ENCODE measurements around the gene PPP1R12B. TPM values are rescaled to one million over a fixed set of nuclear protein-coding genes. Genes with fewer than 3 reads are reported as not detected.

PPP1R12B gene
- total RNA-seq, 2 donors from 2014 or later = 420 to 821 TPM

- no peak for DNase-seq (ENCODE audit: low spot score)
- Histone ChIP-seq H3K4me1 (peaks cover 0 to 66% of the 10 kb centered on the region in 2 donors), H3K27me3 (no peaks in the 10 kb centered on the region), H3K4me3 (no peak overlapping the region), H3K36me3 (peaks cover 89% of the 10 kb centered on the region), H3K27ac (peak overlapping the region in 1 of 2 donors; percentile 75), H3K9me3 (no peaks in the 10 kb centered on the region)
- no peak for TF ChIP-seq CTCF (IDR thresholded peaks at IDR 0.05)
These were observed 219.2 kb downstream of the PPP1R12B start for GRCh38 chr1:202567738-202568137.

- no peak for DNase-seq (ENCODE audit: low spot score)
- Histone ChIP-seq H3K27me3 (no peaks in the 10 kb centered on the region), H3K9me3 (no peaks in the 10 kb centered on the region), H3K27ac (peak overlapping the region in 1 of 2 donors; percentile 75), H3K4me3 (no peak overlapping the region), H3K36me3 (peaks cover 89% of the 10 kb centered on the region), H3K4me1 (peaks cover 0 to 65% of the 10 kb centered on the region in 2 donors)
- TF ChIP-seq CTCF (IDR thresholded peaks at IDR 0.05) = no peak
These were observed 219.9 kb downstream of the PPP1R12B start for GRCh38 chr1:202568410-202568809.

- Histone ChIP-seq H3K4me3 (no peak overlapping the region), H3K9me3 (no peaks in the 10 kb centered on the region), H3K27me3 (no peaks in the 10 kb centered on the region), H3K27ac (peak overlapping the region in 1 of 2 donors; percentile 75), H3K36me3 (peaks cover 89% of the 10 kb centered on the region), H3K4me1 (peaks cover 0 to 62% of the 10 kb centered on the region in 2 donors)
- TF ChIP-seq CTCF (IDR thresholded peaks at IDR 0.05) = no peak
- no peak for DNase-seq (ENCODE audit: low spot score)
These were observed 220.3 kb downstream of the PPP1R12B start for GRCh38 chr1:202568826-202569225.

- Histone ChIP-seq H3K4me3 (no peak overlapping the region), H3K27ac (peak overlapping the region in 1 of 2 donors; percentile 75), H3K4me1 (peaks cover 0 to 53% of the 10 kb centered on the region in 2 donors), H3K36me3 (peaks cover 91% of the 10 kb centered on the region), H3K27me3 (no peaks in the 10 kb centered on the region), H3K9me3 (no peaks in the 10 kb centered on the region)
- DNase-seq (ENCODE audit: low spot score) = no peak
- no peak for TF ChIP-seq CTCF (IDR thresholded peaks at IDR 0.05)
These were observed 221.2 kb downstream of the PPP1R12B start for GRCh38 chr1:202569393-202570322.

GRCh38 chr1:202571719-202572339, 223.3 kb downstream of the PPP1R12B start:
- peak overlapping the region in 1 of 2 donors; percentile 35 for H3K27ac ChIP-seq
- H3K36me3 ChIP-seq = peaks cover 85% of the 10 kb centered on the region
- no peak overlapping the region for H3K4me3 ChIP-seq
- peak; percentile 70 to 80 for TF ChIP-seq CTCF (IDR thresholded peaks at IDR 0.05)
- no peak for DNase-seq (ENCODE audit: low spot score)
- no peaks in the 10 kb centered on the region for H3K27me3 ChIP-seq
- H3K9me3 ChIP-seq = no peaks in the 10 kb centered on the region
- peaks cover 0 to 45% of the 10 kb centered on the region in 2 donors for H3K4me1 ChIP-seq

All from right atrium auricular region (tissue), 2 donors.